CMK (cell line): ENCODE measurements around the gene SH3GL2.

Experiments
- DNase-seq: peaks from one replicate; pipeline ENCODE4 v3.0.0-alpha.2; 2010; ENCODE audit warnings: low read depth

The SH3GL2 gene

GRCh38 chr9:17660158-17660557 lies 81.3 kb downstream of the SH3GL2 start:
- DNase-seq = no peak

- DNase-seq = no peak
Measured at GRCh38 chr9:17665450-17665849, 86.6 kb downstream of the SH3GL2 start.

- no peak for DNase-seq
Measured at GRCh38 chr9:17669206-17669605, 90.3 kb downstream of the SH3GL2 start.

GRCh38 chr9:17682684-17683083 lies 103.8 kb downstream of the SH3GL2 start:
- DNase-seq = no peak

GRCh38 chr9:17688834-17689233 lies 110.0 kb downstream of the SH3GL2 start:
- DNase-seq = no peak

GRCh38 chr9:17694336-17694735 lies 115.5 kb downstream of the SH3GL2 start:
- DNase-seq = no peak

GRCh38 chr9:17695482-17695881 lies 116.6 kb downstream of the SH3GL2 start:
- DNase-seq = no peak

- DNase-seq = no peak
Measured at GRCh38 chr9:17699615-17700330, 120.9 kb downstream of the SH3GL2 start.

GRCh38 chr9:17706347-17706746 lies 127.5 kb downstream of the SH3GL2 start:
- DNase-seq = no peak

- DNase-seq = no peak
Measured at GRCh38 chr9:17719053-17719452, 140.2 kb downstream of the SH3GL2 start.

GRCh38 chr9:17721954-17722353 lies 143.1 kb downstream of the SH3GL2 start:
- no peak for DNase-seq

GRCh38 chr9:17723656-17724055 lies 144.8 kb downstream of the SH3GL2 start:
- DNase-seq = no peak

GRCh38 chr9:17725399-17726010 lies 146.6 kb downstream of the SH3GL2 start:
- DNase-seq = no peak

GRCh38 chr9:17726298-17726697 lies 147.4 kb downstream of the SH3GL2 start:
- DNase-seq = no peak

- DNase-seq = no peak
Measured at GRCh38 chr9:17730899-17731298, 152.0 kb downstream of the SH3GL2 start.

GRCh38 chr9:17731308-17731707 lies 152.4 kb downstream of the SH3GL2 start:
- DNase-seq = no peak

GRCh38 chr9:17734674-17735073 lies 155.8 kb downstream of the SH3GL2 start:
- no peak for DNase-seq

- DNase-seq = no peak
Measured at GRCh38 chr9:17735859-17736258, 157.0 kb downstream of the SH3GL2 start.

GRCh38 chr9:17739022-17739421 lies 160.2 kb downstream of the SH3GL2 start:
- no peak for DNase-seq

GRCh38 chr9:17739736-17740135 lies 160.9 kb downstream of the SH3GL2 start:
- no peak for DNase-seq

- no peak for DNase-seq
Measured at GRCh38 chr9:17742067-17742466, 163.2 kb downstream of the SH3GL2 start.

GRCh38 chr9:17744786-17745185 lies 165.9 kb downstream of the SH3GL2 start:
- DNase-seq = no peak

- DNase-seq = no peak
Measured at GRCh38 chr9:17750269-17750668, 171.4 kb downstream of the SH3GL2 start.

GRCh38 chr9:17751486-17751885 lies 172.6 kb downstream of the SH3GL2 start:
- DNase-seq = no peak
